ENCODE results near the gene PLCG2.

PLCG2 gene

DNA sequence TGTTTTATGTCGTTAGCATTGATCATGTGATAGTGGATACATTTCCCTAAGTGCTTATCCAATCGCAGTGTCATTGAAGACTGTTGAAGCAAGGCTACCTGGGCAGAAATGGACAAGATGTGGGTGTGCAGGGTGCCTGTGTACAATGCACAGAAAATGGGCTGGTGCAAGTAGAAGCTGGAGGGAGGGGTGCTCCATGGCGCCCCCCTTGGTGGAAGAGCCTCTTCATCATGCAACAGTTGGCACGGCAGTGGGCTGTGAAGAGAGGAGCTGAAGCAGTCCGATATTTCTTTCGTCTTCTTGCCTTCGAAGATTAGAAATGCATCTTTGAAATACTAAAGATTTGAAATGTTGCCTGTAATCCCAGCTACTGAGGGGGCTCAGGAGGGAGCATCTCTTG lies 100.5 kb downstream of the PLCG2 start:
- Histone ChIP-seq H3K9me3 (ENCODE audit: insufficient read depth, low read length, severe bottlenecking) (no peaks in the 10 kb centered on the region), H3K4me3 (ENCODE audit: low read depth in 1 of 2, low read length in 2 of 2) (no peak overlapping the region), H3K27ac (ENCODE audit: low read length) (no peak overlapping the region), H2AFZ (ENCODE audit: low read depth, low read length) (no peak overlapping the region), H3K36me3 (ENCODE audit: insufficient read depth, low read length) (no peaks in the 10 kb centered on the region), H3K9ac (ENCODE audit: low read depth, low read length) (no peak overlapping the region), H3K4me2 (ENCODE audit: insufficient read depth, low read length) (no peak overlapping the region), H3K27me3 (ENCODE audit: insufficient read depth, low read length, poor library complexity) (no peaks in the 10 kb centered on the region), H4K20me1 (ENCODE audit: insufficient read depth, low read length) (no peaks in the 10 kb centered on the region), H3K79me2 (ENCODE audit: insufficient read depth, low read length) (no peaks in the 10 kb centered on the region), H3K4me1 (ENCODE audit: insufficient read depth, low read length) (no peaks in the 10 kb centered on the region)
- DNase-seq, result no peak
- ATAC-seq (ENCODE audit: insufficient read depth, low read depth), result no peak
- TF ChIP-seq EZH2 (IDR thresholded peaks at IDR 0.05; ENCODE audit: borderline replicate concordance, low read depth, low read length, severe bottlenecking), result no peak
- peak; percentile 38 for TF ChIP-seq CTCF (IDR thresholded peaks at IDR 0.05; ENCODE audit: borderline replicate concordance, extremely low read depth, low read length, poor library complexity, severe bottlenecking)

DNA sequence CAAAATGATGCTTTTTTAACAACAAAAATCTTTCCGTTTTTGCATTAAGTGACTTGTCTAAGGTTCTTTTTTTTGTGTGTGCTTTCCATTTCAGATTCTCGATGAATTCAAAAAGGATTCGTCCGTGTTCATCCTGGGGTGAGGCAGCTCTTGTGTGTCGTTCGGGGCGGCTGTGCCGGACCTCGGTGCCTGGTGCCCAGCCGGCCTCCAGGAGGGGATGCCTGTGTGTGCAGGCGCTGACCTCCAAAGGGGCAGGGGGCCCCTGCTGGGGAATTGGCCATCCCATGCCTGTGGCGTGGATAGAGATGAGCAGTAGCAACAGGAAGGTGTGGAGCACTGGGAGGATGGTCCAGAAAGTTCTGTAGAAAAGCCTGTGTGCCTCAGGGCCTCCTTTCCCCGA lies 101.7 kb downstream of the PLCG2 start:
- H3K27ac ChIP-seq (ENCODE audit: low read length), result no peak overlapping the region
- no peak overlapping the region for H3K9ac ChIP-seq (ENCODE audit: low read depth, low read length)
- no peaks in the 10 kb centered on the region for H3K9me3 ChIP-seq (ENCODE audit: insufficient read depth, low read length, severe bottlenecking)
- H3K4me1 ChIP-seq (ENCODE audit: insufficient read depth, low read length), result no peaks in the 10 kb centered on the region
- no peaks in the 10 kb centered on the region for H3K36me3 ChIP-seq (ENCODE audit: insufficient read depth, low read length)
- no peaks in the 10 kb centered on the region for H4K20me1 ChIP-seq (ENCODE audit: insufficient read depth, low read length)
- no peak for DNase-seq
- no peak for ATAC-seq (ENCODE audit: insufficient read depth, low read depth)
- no peaks in the 10 kb centered on the region for H3K27me3 ChIP-seq (ENCODE audit: insufficient read depth, low read length, poor library complexity)
- H3K79me2 ChIP-seq (ENCODE audit: insufficient read depth, low read length), result no peaks in the 10 kb centered on the region
- H3K4me2 ChIP-seq (ENCODE audit: insufficient read depth, low read length), result no peak overlapping the region
- H2AFZ ChIP-seq (ENCODE audit: low read depth, low read length), result no peak overlapping the region
- H3K4me3 ChIP-seq (ENCODE audit: low read depth in 1 of 2, low read length in 2 of 2), result no peak overlapping the region
- TF ChIP-seq CTCF (IDR thresholded peaks at IDR 0.05; ENCODE audit: borderline replicate concordance, extremely low read depth, low read length, poor library complexity, severe bottlenecking) (no peak), EZH2 (IDR thresholded peaks at IDR 0.05; ENCODE audit: borderline replicate concordance, low read depth, low read length, severe bottlenecking) (no peak)

DNA sequence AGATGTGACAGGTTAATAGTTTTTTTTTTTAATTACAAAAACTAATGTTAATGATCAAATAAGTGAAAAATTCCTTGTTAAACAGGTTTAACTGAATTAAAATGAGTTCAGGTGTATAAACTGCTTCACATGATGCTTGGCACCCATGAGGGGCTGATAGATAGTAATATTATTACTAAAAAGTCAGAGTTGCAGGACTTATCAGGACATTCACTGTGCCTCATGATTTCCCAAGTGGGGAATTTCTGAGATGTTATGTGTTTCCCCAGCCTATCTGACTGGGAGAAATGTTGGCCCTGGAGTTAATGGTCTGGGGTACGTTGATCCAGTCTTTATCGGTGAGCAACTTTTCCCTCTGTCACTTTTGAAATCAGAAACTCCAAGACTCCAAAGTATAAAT lies 102.1 kb downstream of the PLCG2 start:
- no peaks in the 10 kb centered on the region for H3K4me1 ChIP-seq (ENCODE audit: insufficient read depth, low read length)
- H2AFZ ChIP-seq (ENCODE audit: low read depth, low read length), result no peak overlapping the region
- no peak overlapping the region for H3K4me3 ChIP-seq (ENCODE audit: low read depth in 1 of 2, low read length in 2 of 2)
- no peak overlapping the region for H3K4me2 ChIP-seq (ENCODE audit: insufficient read depth, low read length)
- no peak overlapping the region for H3K9ac ChIP-seq (ENCODE audit: low read depth, low read length)
- no peak for DNase-seq
- no peaks in the 10 kb centered on the region for H3K79me2 ChIP-seq (ENCODE audit: insufficient read depth, low read length)
- H3K36me3 ChIP-seq (ENCODE audit: insufficient read depth, low read length), result no peaks in the 10 kb centered on the region
- no peak overlapping the region for H3K27ac ChIP-seq (ENCODE audit: low read length)
- H3K9me3 ChIP-seq (ENCODE audit: insufficient read depth, low read length, severe bottlenecking), result no peaks in the 10 kb centered on the region
- no peak for ATAC-seq (ENCODE audit: insufficient read depth, low read depth)
- H3K27me3 ChIP-seq (ENCODE audit: insufficient read depth, low read length, poor library complexity), result peaks cover 2% of the 10 kb centered on the region
- TF ChIP-seq EZH2 (IDR thresholded peaks at IDR 0.05; ENCODE audit: borderline replicate concordance, low read depth, low read length, severe bottlenecking) (no peak), CTCF (IDR thresholded peaks at IDR 0.05; ENCODE audit: borderline replicate concordance, extremely low read depth, low read length, poor library complexity, severe bottlenecking) (no peak)
- no peaks in the 10 kb centered on the region for H4K20me1 ChIP-seq (ENCODE audit: insufficient read depth, low read length)

GRCh38 chr16:81882559-81882958 lies 103.5 kb downstream of the PLCG2 start:
- Histone ChIP-seq H3K79me2 (ENCODE audit: insufficient read depth, low read length) (no peaks in the 10 kb centered on the region), H3K27ac (ENCODE audit: low read length) (no peak overlapping the region), H3K4me3 (ENCODE audit: low read depth in 1 of 2, low read length in 2 of 2) (no peak overlapping the region)

More at GRCh38 chr16:81882559-81882958, 103.5 kb downstream of the PLCG2 start:
- DNase-seq, result no peak
- ATAC-seq (ENCODE audit: insufficient read depth, low read depth), result no peak
- no peak overlapping the region for H2AFZ ChIP-seq (ENCODE audit: low read depth, low read length)
- peaks cover 3% of the 10 kb centered on the region for H3K27me3 ChIP-seq (ENCODE audit: insufficient read depth, low read length, poor library complexity)
- H3K36me3 ChIP-seq (ENCODE audit: insufficient read depth, low read length), result no peaks in the 10 kb centered on the region
- no peaks in the 10 kb centered on the region for H3K9me3 ChIP-seq (ENCODE audit: insufficient read depth, low read length, severe bottlenecking)
- no peak for TF ChIP-seq EZH2 (IDR thresholded peaks at IDR 0.05; ENCODE audit: borderline replicate concordance, low read depth, low read length, severe bottlenecking)
- no peak overlapping the region for H3K4me2 ChIP-seq (ENCODE audit: insufficient read depth, low read length)
- H4K20me1 ChIP-seq (ENCODE audit: insufficient read depth, low read length), result no peaks in the 10 kb centered on the region
- H3K9ac ChIP-seq (ENCODE audit: low read depth, low read length), result no peak overlapping the region
- no peaks in the 10 kb centered on the region for H3K4me1 ChIP-seq (ENCODE audit: insufficient read depth, low read length)

All from DND-41 (cell line).